Mucosa of gallbladder (tissue), 1 donor: ENCODE results near the gene CCNQ. TPM values are rescaled to one million over a fixed set of nuclear protein-coding genes. Genes with fewer than 3 reads are reported as not detected.

Source experiments
- DNase-seq: peaks from one replicate; pipeline ENCODE4 v3.0.0-alpha.2; 2020; ENCODE audit warnings: low spot score
- total RNA-seq: library from RNA; stranded (reverse); gene quantifications from one replicate; pipeline ENCODE4 v1.2.1, GENCODE V29; 2021
- donor health status: DM: no; HTN: no; CAD: no.

CCNQ gene
- total RNA-seq, 1 donor from 2014 or later: 14.9 TPM

GRCh38 chrX:153637121-153638040 lies 38.4 kb upstream of the CCNQ start:
- DNase-seq: no peak

- DNase-seq: no peak
Measured at GRCh38 chrX:153636716-153637115, 37.8 kb upstream of the CCNQ start.

GRCh38 chrX:153635788-153636668 lies 37.1 kb upstream of the CCNQ start:
- no peak for DNase-seq

GRCh38 chrX:153635388-153635787 lies 36.4 kb upstream of the CCNQ start:
- DNase-seq: no peak

GRCh38 chrX:153634832-153635231 lies 35.9 kb upstream of the CCNQ start:
- no peak for DNase-seq

GRCh38 chrX:153634236-153634635 lies 35.3 kb upstream of the CCNQ start:
- DNase-seq: no peak

- no peak for DNase-seq
Measured at GRCh38 chrX:153633607-153634180, 34.8 kb upstream of the CCNQ start.

GRCh38 chrX:153633048-153633447 lies 34.1 kb upstream of the CCNQ start:
- no peak for DNase-seq

GRCh38 chrX:153632595-153632946 lies 33.6 kb upstream of the CCNQ start:
- DNase-seq: no peak

GRCh38 chrX:153631907-153632594 lies 33.1 kb upstream of the CCNQ start:
- no peak for DNase-seq

- DNase-seq: no peak
Measured at GRCh38 chrX:153631346-153631745, 32.4 kb upstream of the CCNQ start.

GRCh38 chrX:153628665-153629064 lies 29.7 kb upstream of the CCNQ start:
- DNase-seq: no peak

- DNase-seq: no peak
Measured at GRCh38 chrX:153628129-153628528, 29.2 kb upstream of the CCNQ start.

- no peak for DNase-seq
Measured at GRCh38 chrX:153627675-153628111, 28.8 kb upstream of the CCNQ start.

GRCh38 chrX:153626863-153627674 lies 28.1 kb upstream of the CCNQ start:
- no peak for DNase-seq

GRCh38 chrX:153626025-153626633 lies 27.2 kb upstream of the CCNQ start:
- DNase-seq: no peak

GRCh38 chrX:153625271-153626024 lies 26.5 kb upstream of the CCNQ start:
- DNase-seq: no peak

- no peak for DNase-seq
Measured at GRCh38 chrX:153624196-153625091, 25.5 kb upstream of the CCNQ start.
